ENCODE measurements around the gene CSPG4. TPM values are rescaled to one million over a fixed set of nuclear protein-coding genes. Genes with fewer than 3 reads are reported as not detected.
A peak's percentile ranks its signal among the peaks of the same experiment; 100 is the strongest.

CSPG4 gene
- total and polyA plus RNA-seq, 9 of the 15 experiments (the other 6 are each of a cell fraction or from before 2014, with no cell fraction given), result under 0.01 to 0.07 (median 0.04) TPM; not detected in 5

DNA sequence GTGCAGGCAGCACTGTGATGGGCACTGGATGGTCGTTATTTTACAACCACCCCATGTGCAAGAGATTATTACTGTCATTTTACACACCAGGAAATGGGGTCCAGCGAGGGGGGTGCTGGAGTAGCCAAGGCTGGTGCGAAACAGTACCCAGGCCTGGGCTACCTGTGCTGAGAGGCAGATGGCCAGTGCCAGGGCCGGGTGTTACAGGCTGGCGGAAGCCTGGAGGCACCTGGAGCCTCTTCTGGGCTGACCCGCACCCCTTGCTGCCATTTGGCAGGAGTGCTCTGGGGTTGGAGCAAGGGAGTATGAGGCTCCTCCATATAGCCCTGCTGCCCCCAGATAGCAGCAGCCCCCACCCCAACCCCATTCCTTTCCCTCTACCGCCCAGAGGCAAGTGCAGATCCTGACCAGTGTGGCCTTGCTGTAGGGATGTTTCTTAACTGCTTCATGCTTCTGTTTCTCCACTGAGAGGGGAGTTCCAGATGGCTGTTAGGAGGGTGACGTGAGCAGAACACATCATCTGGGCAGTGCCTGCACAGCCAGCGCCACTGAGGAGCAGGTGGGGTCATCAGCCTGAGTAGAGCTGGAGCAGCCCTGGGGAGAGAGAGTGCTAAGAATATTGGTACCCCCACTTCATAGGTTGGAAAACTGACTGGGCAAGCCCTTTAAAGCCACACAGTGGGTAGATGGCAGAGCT lies 49.7 kb downstream of the CSPG4 start:
- in situ Hi-C loops (cut with MboI), result no loop called here
- Histone ChIP-seq H3K27me3 (ENCODE audit: control insufficient read depth in 2 of 2, insufficient read depth in 2 of 2, low read length in 2 of 2) (no peaks in the 10 kb centered on the region), H2AFZ (ENCODE audit: low read depth, low read length) (no peak overlapping the region), H3K9me1 (ENCODE audit: control insufficient read depth, insufficient read depth, low read length) (no peaks in the 10 kb centered on the region), H3K27ac (ENCODE audit: extremely low read depth, low read depth, low read length) (no peak overlapping the region), H3K9me3 (replicated peaks; ENCODE audit: control insufficient read depth, insufficient read depth, low read depth, low read length) (no peaks in the 10 kb centered on the region), H3K4me1 (replicated peaks in 1 of 2; ENCODE audit: control insufficient read depth in 2 of 2, insufficient read depth in 2 of 2, low read length in 2 of 2) (peaks cover 0 to 24% of the 10 kb centered on the region in 2 experiments; a peak in 2 of 5 replicates), H3K79me2 (ENCODE audit: control insufficient read depth, insufficient read depth, low read length) (no peaks in the 10 kb centered on the region), H4K20me1 (replicated peaks; ENCODE audit: control insufficient read depth, insufficient read depth, low read length) (peaks cover 7% of the 10 kb centered on the region), H3K36me3 (ENCODE audit: control insufficient read depth, insufficient read depth, low read length) (peaks cover 11% of the 10 kb centered on the region; the same call in 1 of the 3 replicates), H3K9ac (ENCODE audit: insufficient read depth in 1 of 2, low read depth in 2 of 2, low read length in 2 of 2) (no peak overlapping the region), H3K4me3 (no peak overlapping the region), H3K4me2 (ENCODE audit: insufficient read depth, low read length) (no peak overlapping the region)
- POLR2A ChIA-PET, result interaction anchor here (0.6 to 1.0 kb wide), 2 partner anchors 22 to 213 kb away, joined by 3 to 4 read pairs; no protein-coding TSS in a partner anchor
- 84% methylated on average over 6 of the region's 9 CpGs for whole genome bisulfite sequencing (ENCODE audit: insufficient coverage, low coverage, missing lambda C conversion rate)
- intact Hi-C loops (cut with micrococcal nuclease), result no loop called here
- no TSS peak for BruUV-seq (replicated peaks)
- CTCF ChIA-PET (ENCODE audit: low intra/inter-chr PET ratio), result no interaction called here
- FAIRE-seq (no peak), ATAC-seq (no peak), DNase-seq (ENCODE audit: extremely low read depth in 1 of 4, low spot score in 3 of 4) (no peak)
- TF ChIP-seq POLR2G (IDR thresholded peaks at IDR 0.05; ENCODE audit: low read depth, low read length), result 0 out of 2 replicates have a peak, but pooled peaks have one; percentile 12
- TF ChIP-seq PTBP1 (IDR thresholded peaks at IDR 0.05; ENCODE audit: low read depth, low read length), result no peak

DNA sequence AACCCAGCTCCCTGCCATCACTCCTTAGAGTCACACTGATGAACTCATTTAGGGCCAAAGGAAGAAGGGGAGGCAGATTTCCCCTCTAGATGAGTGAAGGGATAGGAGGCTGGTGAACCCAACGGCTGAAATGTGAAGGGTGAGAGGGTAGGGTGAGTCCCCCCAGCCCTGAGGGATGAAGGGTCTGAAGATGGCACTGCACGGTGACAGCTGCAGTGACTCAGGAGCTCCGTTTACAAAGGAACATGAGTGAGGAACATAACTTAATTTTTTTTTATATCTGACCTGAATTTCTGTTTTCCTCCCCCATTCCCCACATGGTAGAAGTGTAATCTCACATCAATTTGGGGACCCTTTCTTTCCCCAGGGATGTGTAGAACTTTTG lies 50.9 kb downstream of the CSPG4 start:
- Histone ChIP-seq H3K27ac (ENCODE audit: extremely low read depth, low read depth, low read length) (no peak overlapping the region), H3K9ac (ENCODE audit: insufficient read depth in 1 of 2, low read depth in 2 of 2, low read length in 2 of 2) (no peak overlapping the region; a peak in 1 of 4 replicates), H3K9me1 (ENCODE audit: control insufficient read depth, insufficient read depth, low read length) (no peaks in the 10 kb centered on the region), H2AFZ (ENCODE audit: low read depth, low read length) (no peak overlapping the region), H3K27me3 (ENCODE audit: control insufficient read depth in 2 of 2, insufficient read depth in 2 of 2, low read length in 2 of 2) (no peaks in the 10 kb centered on the region), H3K9me3 (replicated peaks; ENCODE audit: control insufficient read depth, insufficient read depth, low read depth, low read length) (no peaks in the 10 kb centered on the region), H3K4me3 (no peak overlapping the region), H3K36me3 (ENCODE audit: control insufficient read depth, insufficient read depth, low read length) (peaks cover 23% of the 10 kb centered on the region; the same call in 1 of the 3 replicates), H3K4me2 (ENCODE audit: insufficient read depth, low read length) (no peak overlapping the region), H4K20me1 (replicated peaks; ENCODE audit: control insufficient read depth, insufficient read depth, low read length) (peaks cover 7% of the 10 kb centered on the region), H3K79me2 (ENCODE audit: control insufficient read depth, insufficient read depth, low read length) (no peaks in the 10 kb centered on the region), H3K4me1 (replicated peaks in 1 of 2; ENCODE audit: control insufficient read depth in 2 of 2, insufficient read depth in 2 of 2, low read length in 2 of 2) (peaks cover 0 to 21% of the 10 kb centered on the region in 2 experiments; a peak in 2 of 5 replicates)
- WGBS (ENCODE audit: insufficient coverage, low coverage, missing lambda C conversion rate), result 24% methylated on average over 3 of the region's 3 CpGs
- no TSS peak for BruUV-seq (replicated peaks)
- no peak for FAIRE-seq
- ATAC-seq, result no peak
- TF ChIP-seq OTX1 (CRISPR knock-in tag; IDR thresholded peaks at IDR 0.05), result no peak
- no peak for TF ChIP-seq PTTG1 (tag; IDR thresholded peaks at IDR 0.05; ENCODE audit: low read depth)
- TF ChIP-seq IFI16 (CRISPR knock-in tag; IDR thresholded peaks at IDR 0.05), result no peak
- no peak for TF ChIP-seq HDAC8 (tag; IDR thresholded peaks at IDR 0.05)
- no peak for TF ChIP-seq NR2F6 (CRISPR knock-in tag; IDR thresholded peaks at IDR 0.05)
- no peak for TF ChIP-seq ELF4 (CRISPR knock-in tag; IDR thresholded peaks at IDR 0.05)
- TF ChIP-seq, protein P1, sequence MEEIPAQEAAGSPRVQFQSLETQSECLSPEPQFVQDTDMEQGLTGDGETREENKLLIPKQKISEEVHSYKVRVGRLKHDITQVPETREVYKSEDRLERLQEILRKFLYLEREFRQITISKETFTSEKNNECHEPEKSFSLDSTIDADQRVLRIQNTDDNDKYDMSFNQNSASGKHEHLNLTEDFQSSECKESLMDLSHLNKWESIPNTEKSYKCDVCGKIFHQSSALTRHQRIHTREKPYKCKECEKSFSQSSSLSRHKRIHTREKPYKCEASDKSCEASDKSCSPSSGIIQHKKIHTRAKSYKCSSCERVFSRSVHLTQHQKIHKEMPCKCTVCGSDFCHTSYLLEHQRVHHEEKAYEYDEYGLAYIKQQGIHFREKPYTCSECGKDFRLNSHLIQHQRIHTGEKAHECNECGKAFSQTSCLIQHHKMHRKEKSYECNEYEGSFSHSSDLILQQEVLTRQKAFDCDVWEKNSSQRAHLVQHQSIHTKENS (CRISPR knock-in tag; IDR thresholded peaks at IDR 0.05), result no peak
- TF ChIP-seq ELF1 (tag; IDR thresholded peaks at IDR 0.05), result no peak
- TF ChIP-seq TRIM24 (IDR thresholded peaks at IDR 0.05), result no peak
- no peak for TF ChIP-seq PML (IDR thresholded peaks at IDR 0.05; ENCODE audit: low read length)
- no peak for DNase-seq (ENCODE audit: extremely low read depth in 1 of 4, low spot score in 3 of 4)
- in situ Hi-C loops (cut with MboI), result no loop called here
- CTCF ChIA-PET (ENCODE audit: low intra/inter-chr PET ratio), result interaction anchor here (0.6 kb wide), 1 partner anchor 1030 kb away, joined by 3 read pairs; no protein-coding TSS in a partner anchor
- intact Hi-C loops (cut with micrococcal nuclease), result no loop called here
- POLR2A ChIA-PET, result interaction anchor here (1.0 to 1.6 kb wide), 3 partner anchors 9 to 12 kb away, joined by 3 to 10 read pairs (median 4); no protein-coding TSS in a partner anchor
